GM23338 (cell line): ENCODE results near the gene BBS1. TPM values are rescaled to one million over a fixed set of nuclear protein-coding genes. Genes with fewer than 3 reads are reported as not detected.
A peak's percentile ranks its signal among the peaks of the same experiment; 100 is the strongest.

Experiments
- ATAC-seq: fragments of 200-7000 bp; cut with Tn5 transposase; 3 replicates; pipeline ENCODE4 v1.9.1; 2020
- DNase-seq: peaks from one replicate; pipeline ENCODE4 v3.0.0-alpha.2; 2015; ENCODE audit warnings: low spot score
- H2AFZ ChIP-seq: fragments of 200-600 bp; sonication (generic); 2 replicates; pipeline ENCODE4 v1.8.0; 2016; ENCODE audit warnings: antibody characterized with exemption, mild to moderate bottlenecking, moderate library complexity
- H3F3A ChIP-seq: fragments of 200-600 bp; sonication (generic); replicated peaks from 2 replicates; pipeline ENCODE4 v1.8.0; 2017; ENCODE audit warnings: antibody characterized with exemption, mixed run types, low read depth
- H3K27ac ChIP-seq: fragments of 200-600 bp; sonication (generic); 2 replicates; pipeline ENCODE4 v1.6.1; 2016; ENCODE audit warnings: low read depth
- H3K27me3 ChIP-seq: fragments of 200-600 bp; sonication (generic); 2 replicates; pipeline ENCODE4 v1.8.0; 2016; ENCODE audit warnings: mild to moderate bottlenecking, mixed run types, moderate library complexity; ENCODE audit not compliant: insufficient read depth
- H3K36me3 ChIP-seq: fragments of 200-600 bp; sonication (generic); 2 replicates; pipeline ENCODE4 v1.8.0; 2016; ENCODE audit warnings: mild to moderate bottlenecking; ENCODE audit not compliant: insufficient read depth
- H3K4me1 ChIP-seq: fragments of 200-600 bp; sonication (generic); 2 replicates; pipeline ENCODE4 v1.8.0; 2016; ENCODE audit warnings: mild to moderate bottlenecking, moderate library complexity; ENCODE audit not compliant: insufficient read depth
- H3K4me2 ChIP-seq: fragments of 200-600 bp; sonication (generic); 2 replicates; pipeline ENCODE4 v1.7.1; 2017; ENCODE audit warnings: mixed run types
- H3K4me3 ChIP-seq: fragments of 200-600 bp; sonication (generic); 2 replicates; pipeline ENCODE4 v1.6.1; 2016; ENCODE audit warnings: mixed run types
- H3K79me2 ChIP-seq: fragments of 200-600 bp; sonication (generic); replicated peaks from 2 replicates; pipeline ENCODE4 v1.8.0; 2017; ENCODE audit warnings: mild to moderate bottlenecking; ENCODE audit not compliant: insufficient read depth
- H3K9me2 ChIP-seq: fragments of 200-600 bp; sonication (generic); 2 replicates; pipeline ENCODE4 v1.8.0; 2017; ENCODE audit not compliant: insufficient read depth
- H4K20me1 ChIP-seq: fragments of 200-600 bp; sonication (generic); replicated peaks from 2 replicates; pipeline ENCODE4 v1.8.0; 2017; ENCODE audit warnings: mild to moderate bottlenecking; ENCODE audit not compliant: insufficient read depth
- H3K27ac Mint-ChIP-seq: 2 replicates; pipeline ENCODE4 v1.8.0; 2020; ENCODE audit warnings: inconsistent platforms, mild to moderate bottlenecking, moderate library complexity, mixed read lengths
- H3K27me3 Mint-ChIP-seq: 3 replicates; pipeline ENCODE4 v1.8.0; 2022; ENCODE audit warnings: low read depth, mild to moderate bottlenecking, moderate library complexity, mixed read lengths, inconsistent platforms; ENCODE audit not compliant: insufficient read depth, poor library complexity
- H3K36me3 Mint-ChIP-seq: 3 replicates; pipeline ENCODE4 v1.8.0; 2021; ENCODE audit warnings: low read depth, mild to moderate bottlenecking, inconsistent platforms, moderate library complexity, mixed read lengths
- H3K4me1 Mint-ChIP-seq: 3 replicates; pipeline ENCODE4 v1.8.0; 2020; ENCODE audit warnings: mild to moderate bottlenecking, inconsistent platforms, mixed read lengths
- H3K4me3 Mint-ChIP-seq: 3 replicates; pipeline ENCODE4 v1.8.0; 2021; ENCODE audit warnings: moderate library complexity, mild to moderate bottlenecking, inconsistent platforms, mixed read lengths
- H3K9me3 Mint-ChIP-seq: 3 replicates; pipeline ENCODE4 v1.8.0; 2020; ENCODE audit warnings: moderate library complexity, mild to moderate bottlenecking, inconsistent platforms, mixed read lengths
- CREB1 ChIP-seq: fragments of 250-450 bp; sonication (Bioruptor Pico); IDR thresholded peaks from 2 replicates; pipeline ENCODE4 v1.5.0; 2020; ENCODE audit warnings: low read depth, mild to moderate bottlenecking, moderate library complexity
- EZH2 ChIP-seq: fragments of 200-600 bp; sonication (generic); IDR thresholded peaks from one replicate; pipeline ENCODE4 v1.8.0; 2017; ENCODE audit warnings: antibody characterized with exemption, mild to moderate bottlenecking, low read depth; ENCODE audit not compliant: unreplicated experiment
- EZH2phosphoT487 ChIP-seq: fragments of 200-600 bp; sonication (generic); IDR thresholded peaks from one replicate; pipeline ENCODE4 v1.8.1; 2018; ENCODE audit warnings: antibody characterized with exemption; ENCODE audit not compliant: unreplicated experiment
- JUNB ChIP-seq: IDR thresholded peaks from one replicate; pipeline ENCODE4 v1.6.1; 2016; ENCODE audit warnings: antibody characterized with exemption; ENCODE audit not compliant: unreplicated experiment
- NANOG ChIP-seq: IDR thresholded peaks from 2 replicates; pipeline ENCODE4 v1.6.1; 2016; ENCODE audit warnings: antibody characterized with exemption, borderline replicate concordance
- POLR2AphosphoS5 ChIP-seq: IDR thresholded peaks from 2 replicates; pipeline ENCODE4 v1.6.1; 2016; ENCODE audit warnings: antibody characterized with exemption, low read depth
- STAT1 ChIP-seq: IDR thresholded peaks from one replicate; pipeline ENCODE4 v1.6.1; 2016; ENCODE audit warnings: antibody characterized with exemption; ENCODE audit not compliant: unreplicated experiment
- ZNF331 ChIP-seq: fragments of 250-450 bp; sonication (Bioruptor Pico); IDR thresholded peaks from 2 replicates; pipeline ENCODE4 v1.5.0; 2020; ENCODE audit warnings: low read depth, mild to moderate bottlenecking, moderate library complexity
- polyA plus RNA-seq: library from polyadenylated mRNA; unstranded; fragments of >200 nt; fragmentation: Nextera tagmentation; extraction: Ambion mirVana; gene quantifications from 2 replicates; pipeline ENCODE4 v1.2.1, GENCODE V29; 2016
- total RNA-seq: library from RNA; depleted of rRNA; stranded (reverse); fragments of >200 nt; shearing (Covaris generic); gene quantifications from 2 replicates; pipeline ENCODE4 v1.2.3, GENCODE V29; 2014
- TF ChIP-seq, protein P1 (sequence below): IDR thresholded peaks from 2 replicates; pipeline ENCODE4 v1.6.1; 2016; ENCODE audit warnings: antibody characterized with exemption
- TF ChIP-seq, protein P2 (sequence below), 2 experiments: fragments of 200-600 bp in 1 of 2; sonication (generic) in 1 of 2; conservative IDR thresholded peaks; 2 replicates each; pipeline versions ENCODE4 v1.5.1 to v1.6.1; 2016 to 2017; ENCODE audit warnings: antibody characterized with exemption in 2 of 2, low read depth in 2 of 2, mild to moderate bottlenecking in 2 of 2, moderate library complexity in 1 of 2
- TF ChIP-seq, protein P3 (sequence below): fragments of 250-450 bp; sonication (Bioruptor Pico); IDR thresholded peaks from 2 replicates; pipeline ENCODE4 v1.5.0; 2020; ENCODE audit warnings: mild to moderate bottlenecking, moderate library complexity

Gene BBS1
- total and polyA plus RNA-seq, 2 experiments from 2014 or later = 11.6 to 41.3 TPM

DNA sequence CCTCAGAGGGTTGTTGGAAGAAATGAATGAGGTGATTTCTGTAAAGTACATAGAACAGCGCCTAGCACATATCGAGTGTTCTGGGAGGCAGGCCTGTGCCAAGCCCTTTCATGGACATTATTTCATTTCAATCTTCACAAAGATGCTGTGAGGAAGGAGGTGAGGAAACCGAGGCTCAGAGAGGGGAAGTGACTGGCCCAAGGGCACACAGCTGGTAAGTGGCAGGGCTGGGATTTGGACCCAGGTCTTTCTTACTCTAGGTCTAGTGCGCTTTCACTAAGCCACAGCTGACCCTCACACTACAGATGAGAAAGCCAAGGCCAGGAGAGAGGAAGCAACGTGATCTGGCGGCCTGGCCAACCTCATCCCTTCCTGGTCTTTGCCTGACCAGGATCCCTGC is 41.7 kb upstream of the BBS1 start:
- peaks cover 8% of the 10 kb centered on the region for H3K27me3 Mint-ChIP-seq
- H3K9me3 Mint-ChIP-seq = peaks cover under 1% of the 10 kb centered on the region; the same call in 1 of the 3 replicates
- ATAC-seq = no peak

DNA sequence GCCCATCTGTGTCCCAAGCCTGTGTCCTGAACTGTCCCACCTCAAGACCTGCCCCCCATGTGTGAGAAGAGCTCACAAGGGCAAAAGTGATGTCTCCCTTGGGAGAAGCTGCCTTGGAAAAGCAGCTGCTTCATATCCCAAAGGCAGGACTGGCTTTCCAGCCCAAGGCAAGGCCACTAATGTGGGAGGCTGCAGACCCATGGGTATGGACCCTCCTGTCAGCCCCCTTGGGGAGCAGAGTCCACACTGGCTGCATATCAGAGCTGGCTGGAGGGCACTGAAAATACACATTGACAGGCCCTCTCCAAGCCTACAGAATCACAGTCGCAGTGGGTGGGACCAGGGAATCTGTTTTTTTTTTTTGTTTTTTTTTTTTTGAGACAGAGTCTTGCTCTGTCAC is 41.0 kb upstream of the BBS1 start:
- peaks cover 9% of the 10 kb centered on the region for H3K27me3 Mint-ChIP-seq
- no peaks in the 10 kb centered on the region for H3K9me3 Mint-ChIP-seq
- 0 out of 2 replicates have a peak overlapping the region, but pooled peaks have one; percentile 53 for H3K27ac ChIP-seq
- H2AFZ ChIP-seq = no peak overlapping the region
- peaks cover 10% of the 10 kb centered on the region; the same call in 1 of the 2 replicates for H3F3A ChIP-seq
- no peaks in the 10 kb centered on the region for H3K79me2 ChIP-seq
- H3K36me3 Mint-ChIP-seq = peaks cover 3% of the 10 kb centered on the region; the same call in 1 of the 3 replicates
- peaks cover 39% of the 10 kb centered on the region for H3K4me1 Mint-ChIP-seq
- H3K4me3 ChIP-seq = no peak overlapping the region
- ATAC-seq = no peak
- no peaks in the 10 kb centered on the region; the same call in none of the 2 replicates for H4K20me1 ChIP-seq
- 0 out of 2 replicates have a peak overlapping the region, but pooled peaks have one; percentile 57 for H3K4me2 ChIP-seq
- H3K36me3 ChIP-seq = no peaks in the 10 kb centered on the region; the same call in 1 of the 2 replicates
- H3K4me1 ChIP-seq = peaks cover 35% of the 10 kb centered on the region
- H3K27ac Mint-ChIP-seq = no peak overlapping the region
- no peak overlapping the region for H3K4me3 Mint-ChIP-seq
- no peaks in the 10 kb centered on the region for H3K27me3 ChIP-seq
- DNase-seq = no peak
- no peaks in the 10 kb centered on the region for H3K9me2 ChIP-seq
- TF ChIP-seq POLR2AphosphoS5 (no peak), STAT1 (no peak), CREB1 (CRISPR knock-in tag) (no peak), NANOG (no peak), ZNF331 (CRISPR knock-in tag) (no peak), JUNB (no peak), EZH2phosphoT487 (no peak), EZH2 (no peak)
- TF ChIP-seq, protein P1, sequence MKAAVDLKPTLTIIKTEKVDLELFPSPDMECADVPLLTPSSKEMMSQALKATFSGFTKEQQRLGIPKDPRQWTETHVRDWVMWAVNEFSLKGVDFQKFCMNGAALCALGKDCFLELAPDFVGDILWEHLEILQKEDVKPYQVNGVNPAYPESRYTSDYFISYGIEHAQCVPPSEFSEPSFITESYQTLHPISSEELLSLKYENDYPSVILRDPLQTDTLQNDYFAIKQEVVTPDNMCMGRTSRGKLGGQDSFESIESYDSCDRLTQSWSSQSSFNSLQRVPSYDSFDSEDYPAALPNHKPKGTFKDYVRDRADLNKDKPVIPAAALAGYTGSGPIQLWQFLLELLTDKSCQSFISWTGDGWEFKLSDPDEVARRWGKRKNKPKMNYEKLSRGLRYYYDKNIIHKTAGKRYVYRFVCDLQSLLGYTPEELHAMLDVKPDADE = no peak
- TF ChIP-seq, protein P2, sequence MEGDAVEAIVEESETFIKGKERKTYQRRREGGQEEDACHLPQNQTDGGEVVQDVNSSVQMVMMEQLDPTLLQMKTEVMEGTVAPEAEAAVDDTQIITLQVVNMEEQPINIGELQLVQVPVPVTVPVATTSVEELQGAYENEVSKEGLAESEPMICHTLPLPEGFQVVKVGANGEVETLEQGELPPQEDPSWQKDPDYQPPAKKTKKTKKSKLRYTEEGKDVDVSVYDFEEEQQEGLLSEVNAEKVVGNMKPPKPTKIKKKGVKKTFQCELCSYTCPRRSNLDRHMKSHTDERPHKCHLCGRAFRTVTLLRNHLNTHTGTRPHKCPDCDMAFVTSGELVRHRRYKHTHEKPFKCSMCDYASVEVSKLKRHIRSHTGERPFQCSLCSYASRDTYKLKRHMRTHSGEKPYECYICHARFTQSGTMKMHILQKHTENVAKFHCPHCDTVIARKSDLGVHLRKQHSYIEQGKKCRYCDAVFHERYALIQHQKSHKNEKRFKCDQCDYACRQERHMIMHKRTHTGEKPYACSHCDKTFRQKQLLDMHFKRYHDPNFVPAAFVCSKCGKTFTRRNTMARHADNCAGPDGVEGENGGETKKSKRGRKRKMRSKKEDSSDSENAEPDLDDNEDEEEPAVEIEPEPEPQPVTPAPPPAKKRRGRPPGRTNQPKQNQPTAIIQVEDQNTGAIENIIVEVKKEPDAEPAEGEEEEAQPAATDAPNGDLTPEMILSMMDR (conservative IDR thresholded peaks at IDR 0.05; ENCODE audit: low read depth in 2 of 2) = no peak
- TF ChIP-seq, protein P3, sequence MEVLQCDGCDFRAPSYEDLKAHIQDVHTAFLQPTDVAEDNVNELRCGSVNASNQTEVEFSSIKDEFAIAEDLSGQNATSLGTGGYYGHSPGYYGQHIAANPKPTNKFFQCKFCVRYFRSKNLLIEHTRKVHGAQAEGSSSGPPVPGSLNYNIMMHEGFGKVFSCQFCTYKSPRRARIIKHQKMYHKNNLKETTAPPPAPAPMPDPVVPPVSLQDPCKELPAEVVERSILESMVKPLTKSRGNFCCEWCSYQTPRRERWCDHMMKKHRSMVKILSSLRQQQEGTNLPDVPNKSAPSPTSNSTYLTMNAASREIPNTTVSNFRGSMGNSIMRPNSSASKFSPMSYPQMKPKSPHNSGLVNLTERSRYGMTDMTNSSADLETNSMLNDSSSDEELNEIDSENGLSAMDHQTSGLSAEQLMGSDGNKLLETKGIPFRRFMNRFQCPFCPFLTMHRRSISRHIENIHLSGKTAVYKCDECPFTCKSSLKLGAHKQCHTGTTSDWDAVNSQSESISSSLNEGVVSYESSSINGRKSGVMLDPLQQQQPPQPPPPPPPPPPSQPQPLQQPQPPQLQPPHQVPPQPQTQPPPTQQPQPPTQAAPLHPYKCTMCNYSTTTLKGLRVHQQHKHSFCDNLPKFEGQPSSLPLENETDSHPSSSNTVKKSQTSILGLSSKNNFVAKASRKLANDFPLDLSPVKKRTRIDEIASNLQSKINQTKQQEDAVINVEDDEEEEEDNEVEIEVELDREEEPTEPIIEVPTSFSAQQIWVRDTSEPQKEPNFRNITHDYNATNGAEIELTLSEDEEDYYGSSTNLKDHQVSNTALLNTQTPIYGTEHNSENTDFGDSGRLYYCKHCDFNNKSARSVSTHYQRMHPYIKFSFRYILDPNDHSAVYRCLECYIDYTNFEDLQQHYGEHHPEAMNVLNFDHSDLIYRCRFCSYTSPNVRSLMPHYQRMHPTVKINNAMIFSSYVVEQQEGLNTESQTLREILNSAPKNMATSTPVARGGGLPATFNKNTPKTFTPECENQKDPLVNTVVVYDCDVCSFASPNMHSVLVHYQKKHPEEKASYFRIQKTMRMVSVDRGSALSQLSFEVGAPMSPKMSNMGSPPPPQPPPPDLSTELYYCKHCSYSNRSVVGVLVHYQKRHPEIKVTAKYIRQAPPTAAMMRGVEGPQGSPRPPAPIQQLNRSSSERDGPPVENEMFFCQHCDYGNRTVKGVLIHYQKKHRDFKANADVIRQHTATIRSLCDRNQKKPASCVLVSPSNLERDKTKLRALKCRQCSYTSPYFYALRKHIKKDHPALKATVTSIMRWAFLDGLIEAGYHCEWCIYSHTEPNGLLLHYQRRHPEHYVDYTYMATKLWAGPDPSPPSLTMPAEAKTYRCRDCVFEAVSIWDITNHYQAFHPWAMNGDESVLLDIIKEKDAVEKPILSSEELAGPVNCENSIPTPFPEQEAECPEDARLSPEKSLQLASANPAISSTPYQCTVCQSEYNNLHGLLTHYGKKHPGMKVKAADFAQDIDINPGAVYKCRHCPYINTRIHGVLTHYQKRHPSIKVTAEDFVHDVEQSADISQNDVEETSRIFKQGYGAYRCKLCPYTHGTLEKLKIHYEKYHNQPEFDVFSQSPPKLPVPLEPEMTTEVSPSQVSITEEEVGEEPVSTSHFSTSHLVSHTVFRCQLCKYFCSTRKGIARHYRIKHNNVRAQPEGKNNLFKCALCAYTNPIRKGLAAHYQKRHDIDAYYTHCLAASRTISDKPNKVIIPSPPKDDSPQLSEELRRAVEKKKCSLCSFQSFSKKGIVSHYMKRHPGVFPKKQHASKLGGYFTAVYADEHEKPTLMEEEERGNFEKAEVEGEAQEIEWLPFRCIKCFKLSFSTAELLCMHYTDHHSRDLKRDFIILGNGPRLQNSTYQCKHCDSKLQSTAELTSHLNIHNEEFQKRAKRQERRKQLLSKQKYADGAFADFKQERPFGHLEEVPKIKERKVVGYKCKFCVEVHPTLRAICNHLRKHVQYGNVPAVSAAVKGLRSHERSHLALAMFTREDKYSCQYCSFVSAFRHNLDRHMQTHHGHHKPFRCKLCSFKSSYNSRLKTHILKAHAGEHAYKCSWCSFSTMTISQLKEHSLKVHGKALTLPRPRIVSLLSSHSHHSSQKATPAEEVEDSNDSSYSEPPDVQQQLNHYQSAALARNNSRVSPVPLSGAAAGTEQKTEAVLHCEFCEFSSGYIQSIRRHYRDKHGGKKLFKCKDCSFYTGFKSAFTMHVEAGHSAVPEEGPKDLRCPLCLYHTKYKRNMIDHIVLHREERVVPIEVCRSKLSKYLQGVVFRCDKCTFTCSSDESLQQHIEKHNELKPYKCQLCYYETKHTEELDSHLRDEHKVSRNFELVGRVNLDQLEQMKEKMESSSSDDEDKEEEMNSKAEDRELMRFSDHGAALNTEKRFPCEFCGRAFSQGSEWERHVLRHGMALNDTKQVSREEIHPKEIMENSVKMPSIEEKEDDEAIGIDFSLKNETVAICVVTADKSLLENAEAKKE (CRISPR knock-in tag) = no peak

More for the DNA sequence above, 41.7 kb upstream of the BBS1 start:
- peak overlapping the region; percentile 85 for H3K4me3 Mint-ChIP-seq
- H3K4me1 Mint-ChIP-seq = peaks cover 36% of the 10 kb centered on the region
- Histone ChIP-seq H2AFZ (no peak overlapping the region), H3K79me2 (no peaks in the 10 kb centered on the region), H3K4me1 (peaks cover 35% of the 10 kb centered on the region), H3K9me2 (no peaks in the 10 kb centered on the region), H3F3A (peaks cover 10% of the 10 kb centered on the region; the same call in 1 of the 2 replicates), H3K27ac (no peak overlapping the region), H4K20me1 (no peaks in the 10 kb centered on the region; the same call in none of the 2 replicates), H3K4me2 (no peak overlapping the region), H3K4me3 (no peak overlapping the region), H3K27me3 (no peaks in the 10 kb centered on the region), H3K36me3 (no peaks in the 10 kb centered on the region; the same call in 1 of the 2 replicates)
- peaks cover 4% of the 10 kb centered on the region; the same call in 1 of the 3 replicates for H3K36me3 Mint-ChIP-seq
- no peak overlapping the region for H3K27ac Mint-ChIP-seq
- no peak for DNase-seq
- TF ChIP-seq EZH2phosphoT487 (no peak), ZNF331 (CRISPR knock-in tag) (no peak)
